ENCODE measurements around the gene SRMS. TPM values are rescaled to one million over a fixed set of nuclear protein-coding genes. Genes with fewer than 3 reads are reported as not detected.

Gene SRMS
- total and polyA plus RNA-seq, 2 of the 13 experiments (the other 11 are each of a cell fraction or from before 2014, with no cell fraction given): not detected

DNA sequence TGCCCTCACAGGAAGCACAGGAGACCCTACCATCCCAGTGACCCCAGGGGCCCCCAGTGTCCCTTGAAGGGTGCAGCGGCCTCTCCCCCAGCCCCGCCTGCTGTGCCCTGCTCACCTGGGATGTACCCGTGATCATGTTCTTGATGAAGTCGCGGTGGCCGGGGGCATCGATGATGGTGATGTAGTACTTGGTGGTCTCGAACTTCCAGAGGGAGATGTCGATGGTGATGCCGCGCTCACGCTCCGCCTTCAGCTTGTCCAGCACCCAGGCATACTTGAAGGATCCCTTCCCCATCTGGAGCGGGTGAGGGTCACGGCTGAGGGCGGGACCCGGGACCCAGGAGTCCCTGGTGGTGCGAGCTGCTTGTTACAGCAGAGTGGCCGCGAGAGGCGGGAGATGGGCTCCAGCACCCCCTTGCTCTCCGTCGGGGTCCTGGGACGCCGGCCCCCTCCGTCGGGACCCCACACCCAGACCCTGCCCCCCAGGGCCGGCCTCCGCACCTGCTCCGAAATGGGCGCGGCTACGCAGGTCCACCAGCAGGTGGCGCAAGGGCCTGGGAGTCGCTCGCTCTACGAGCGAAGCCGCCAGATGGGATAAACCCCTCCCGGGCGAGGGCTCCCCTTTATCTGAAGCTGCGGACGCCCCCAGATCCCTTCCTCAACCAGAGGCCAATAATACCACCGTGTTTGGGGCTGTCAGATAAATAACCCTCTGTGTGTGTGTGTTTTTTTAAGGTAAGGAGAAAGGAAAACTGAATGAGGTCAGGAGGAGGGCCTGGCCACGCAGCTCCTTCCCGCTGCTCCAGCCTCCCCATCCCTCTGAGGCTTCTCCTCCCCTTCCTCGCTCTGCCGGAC lies 51.6 kb downstream of the SRMS start (continued):
- TF ChIP-seq ZNF747 (CRISPR knock-in tag; IDR thresholded peaks at IDR 0.05; ENCODE audit: borderline replicate concordance) (no peak), ZNF891 (CRISPR knock-in tag; IDR thresholded peaks at IDR 0.05) (0 out of 2 replicates have a peak, but pooled peaks have one; percentile 44), ZNF382 (CRISPR knock-in tag; IDR thresholded peaks at IDR 0.05; ENCODE audit: borderline replicate concordance) (no peak), RAD51 (IDR thresholded peaks at IDR 0.05; ENCODE audit: borderline replicate concordance) (no peak), ZNF501 (CRISPR knock-in tag; IDR thresholded peaks at IDR 0.05) (peak; percentile 59; the same call in 1 of the 2 replicates), SNAPC2 (CRISPR knock-in tag; IDR thresholded peaks at IDR 0.05) (no peak), ETV5 (CRISPR knock-in tag; IDR thresholded peaks at IDR 0.05; ENCODE audit: borderline replicate concordance) (no peak), FOXC1 (CRISPR knock-in tag; IDR thresholded peaks at IDR 0.05; ENCODE audit: borderline replicate concordance) (peak; percentile 44; the same call in 1 of the 2 replicates), ZNF335 (CRISPR knock-in tag; IDR thresholded peaks at IDR 0.05) (no peak), KDM2A (CRISPR knock-in tag; IDR thresholded peaks at IDR 0.05; ENCODE audit: borderline replicate concordance, low read depth) (peak; percentile 91), FOXM1 (CRISPR knock-in tag; IDR thresholded peaks at IDR 0.05) (no peak), ZFP90 (CRISPR knock-in tag; IDR thresholded peaks at IDR 0.05; ENCODE audit: borderline replicate concordance) (no peak), HDAC1 (CRISPR knock-in tag; IDR thresholded peaks at IDR 0.05) (0 out of 2 replicates have a peak, but pooled peaks have one; percentile 23), ZNF737 (CRISPR knock-in tag; IDR thresholded peaks at IDR 0.05; ENCODE audit: borderline replicate concordance) (no peak; the same call in 1 of the 2 replicates), ARNT (IDR thresholded peaks at IDR 0.05) (no peak), RORA (CRISPR knock-in tag; IDR thresholded peaks at IDR 0.05) (no peak), ZNF451 (CRISPR knock-in tag; IDR thresholded peaks at IDR 0.05) (no peak), FOXK1 (CRISPR knock-in tag; IDR thresholded peaks at IDR 0.05; ENCODE audit: borderline replicate concordance, low read depth) (no peak), RNF219 (CRISPR knock-in tag; IDR thresholded peaks at IDR 0.05) (no peak)
- TF ChIP-seq, protein P1, sequence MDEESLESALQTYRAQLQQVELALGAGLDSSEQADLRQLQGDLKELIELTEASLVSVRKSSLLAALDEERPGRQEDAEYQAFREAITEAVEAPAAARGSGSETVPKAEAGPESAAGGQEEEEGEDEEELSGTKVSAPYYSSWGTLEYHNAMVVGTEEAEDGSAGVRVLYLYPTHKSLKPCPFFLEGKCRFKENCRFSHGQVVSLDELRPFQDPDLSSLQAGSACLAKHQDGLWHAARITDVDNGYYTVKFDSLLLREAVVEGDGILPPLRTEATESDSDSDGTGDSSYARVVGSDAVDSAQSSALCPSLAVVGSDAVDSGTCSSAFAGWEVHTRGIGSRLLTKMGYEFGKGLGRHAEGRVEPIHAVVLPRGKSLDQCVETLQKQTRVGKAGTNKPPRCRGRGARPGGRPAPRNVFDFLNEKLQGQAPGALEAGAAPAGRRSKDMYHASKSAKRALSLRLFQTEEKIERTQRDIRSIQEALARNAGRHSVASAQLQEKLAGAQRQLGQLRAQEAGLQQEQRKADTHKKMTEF (CRISPR knock-in tag; IDR thresholded peaks at IDR 0.05): peak; percentile 38; the same call in 1 of the 2 replicates
- TF ChIP-seq, protein P2, sequence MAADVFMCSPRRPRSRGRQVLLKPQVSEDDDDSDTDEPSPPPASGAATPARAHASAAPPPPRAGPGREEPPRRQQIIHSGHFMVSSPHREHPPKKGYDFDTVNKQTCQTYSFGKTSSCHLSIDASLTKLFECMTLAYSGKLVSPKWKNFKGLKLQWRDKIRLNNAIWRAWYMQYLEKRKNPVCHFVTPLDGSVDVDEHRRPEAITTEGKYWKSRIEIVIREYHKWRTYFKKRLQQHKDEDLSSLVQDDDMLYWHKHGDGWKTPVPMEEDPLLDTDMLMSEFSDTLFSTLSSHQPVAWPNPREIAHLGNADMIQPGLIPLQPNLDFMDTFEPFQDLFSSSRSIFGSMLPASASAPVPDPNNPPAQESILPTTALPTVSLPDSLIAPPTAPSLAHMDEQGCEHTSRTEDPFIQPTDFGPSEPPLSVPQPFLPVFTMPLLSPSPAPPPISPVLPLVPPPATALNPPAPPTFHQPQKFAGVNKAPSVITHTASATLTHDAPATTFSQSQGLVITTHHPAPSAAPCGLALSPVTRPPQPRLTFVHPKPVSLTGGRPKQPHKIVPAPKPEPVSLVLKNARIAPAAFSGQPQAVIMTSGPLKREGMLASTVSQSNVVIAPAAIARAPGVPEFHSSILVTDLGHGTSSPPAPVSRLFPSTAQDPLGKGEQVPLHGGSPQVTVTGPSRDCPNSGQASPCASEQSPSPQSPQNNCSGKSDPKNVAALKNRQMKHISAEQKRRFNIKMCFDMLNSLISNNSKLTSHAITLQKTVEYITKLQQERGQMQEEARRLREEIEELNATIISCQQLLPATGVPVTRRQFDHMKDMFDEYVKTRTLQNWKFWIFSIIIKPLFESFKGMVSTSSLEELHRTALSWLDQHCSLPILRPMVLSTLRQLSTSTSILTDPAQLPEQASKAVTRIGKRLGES (CRISPR knock-in tag; IDR thresholded peaks at IDR 0.05; ENCODE audit: borderline replicate concordance): no peak
